ENCODE data around the gene PAX5. TPM values are rescaled to one million over a fixed set of nuclear protein-coding genes. Genes with fewer than 3 reads are reported as not detected.

PAX5 gene
- total and polyA plus RNA-seq, 2 experiments from 2014 or later = not detected

- Histone ChIP-seq H3K36me3 (ENCODE audit: low read depth) (no peaks in the 10 kb centered on the region), H2AFZ (no peak overlapping the region), H3K9me2 (ENCODE audit: insufficient read depth) (no peaks in the 10 kb centered on the region), H3K9me3 (ENCODE audit: low read depth) (peaks cover 2% of the 10 kb centered on the region), H3K27ac (no peak overlapping the region), H3K79me2 (ENCODE audit: insufficient read depth) (no peaks in the 10 kb centered on the region), H3F3A (ENCODE audit: insufficient read depth) (peaks cover 6% of the 10 kb centered on the region; the same call in 1 of the 2 replicates), H3K27me3 (replicated peaks; ENCODE audit: insufficient read depth) (peaks cover 11% of the 10 kb centered on the region), H3K4me1 (ENCODE audit: insufficient read depth) (peaks cover 9% of the 10 kb centered on the region; the same call in 1 of the 2 replicates), H3K9ac (no peak overlapping the region), H4K20me1 (ENCODE audit: insufficient read depth) (no peaks in the 10 kb centered on the region), H3K4me2 (ENCODE audit: unreplicated experiment) (no peak overlapping the region), H3K4me3 (no peak overlapping the region)
- WGBS, 2 experiments (ENCODE audit: low coverage in 1 of 2, low lambda C conversion rate in 2 of 2, missing lambda C conversion rate in 2 of 2) = 90 to 98% methylated on average over 2 of the region's 2 CpGs
- in situ Hi-C loops (cut with MboI) = no loop called here
- no peak for DNase-seq
- TF ChIP-seq EZH2 (IDR thresholded peaks at IDR 0.05; ENCODE audit: insufficient read depth, poor library complexity, severe bottlenecking) (no peak), EZH2phosphoT487 (IDR thresholded peaks at IDR 0.05; ENCODE audit: insufficient read depth, low read depth) (no peak)
These were observed 105.9 kb downstream of the PAX5 start for GRCh38 chr9:36928210-36928609.

- Histone ChIP-seq H3K27me3 (replicated peaks; ENCODE audit: insufficient read depth) (peaks cover 23% of the 10 kb centered on the region), H3K27ac (no peak overlapping the region), H2AFZ (no peak overlapping the region), H3K36me3 (ENCODE audit: low read depth) (no peaks in the 10 kb centered on the region), H3K4me1 (ENCODE audit: insufficient read depth) (peaks cover 9% of the 10 kb centered on the region; the same call in 1 of the 2 replicates), H3K4me2 (ENCODE audit: unreplicated experiment) (no peak overlapping the region), H3F3A (ENCODE audit: insufficient read depth) (peaks cover 6% of the 10 kb centered on the region; the same call in 1 of the 2 replicates), H3K79me2 (ENCODE audit: insufficient read depth) (no peaks in the 10 kb centered on the region), H3K9me3 (ENCODE audit: low read depth) (no peaks in the 10 kb centered on the region), H3K4me3 (no peak overlapping the region), H3K9ac (no peak overlapping the region), H4K20me1 (ENCODE audit: insufficient read depth) (no peaks in the 10 kb centered on the region), H3K9me2 (ENCODE audit: insufficient read depth) (no peaks in the 10 kb centered on the region)
- in situ Hi-C loops (cut with MboI) = no loop called here
- TF ChIP-seq EZH2 (IDR thresholded peaks at IDR 0.05; ENCODE audit: insufficient read depth, poor library complexity, severe bottlenecking) (no peak), EZH2phosphoT487 (IDR thresholded peaks at IDR 0.05; ENCODE audit: insufficient read depth, low read depth) (no peak)
- WGBS, 2 experiments (ENCODE audit: low coverage in 1 of 2, low lambda C conversion rate in 2 of 2, missing lambda C conversion rate in 2 of 2) = 35 to 40% methylated on average over 4 of the region's 4 CpGs
- DNase-seq = peak; percentile 6
These were observed 109.2 kb downstream of the PAX5 start for GRCh38 chr9:36924757-36925432.

GRCh38 chr9:36924071-36924470, 110.0 kb downstream of the PAX5 start:
- no peaks in the 10 kb centered on the region for H3K79me2 ChIP-seq (ENCODE audit: insufficient read depth)
- in situ Hi-C loops (cut with MboI) = no loop called here
- H3K27ac ChIP-seq = no peak overlapping the region
- H3K4me3 ChIP-seq = no peak overlapping the region
- TF ChIP-seq EZH2 (IDR thresholded peaks at IDR 0.05; ENCODE audit: insufficient read depth, poor library complexity, severe bottlenecking) = no peak
- TF ChIP-seq EZH2phosphoT487 (IDR thresholded peaks at IDR 0.05; ENCODE audit: insufficient read depth, low read depth) = no peak
- WGBS, 2 experiments (ENCODE audit: low coverage in 1 of 2, low lambda C conversion rate in 2 of 2, missing lambda C conversion rate in 2 of 2) = 8 to 10% methylated on average over 4 of the region's 4 CpGs
- no peak overlapping the region for H2AFZ ChIP-seq
- H3K9ac ChIP-seq = no peak overlapping the region
- H3K9me3 ChIP-seq (ENCODE audit: low read depth) = no peaks in the 10 kb centered on the region
- H3K4me1 ChIP-seq (ENCODE audit: insufficient read depth) = peaks cover 9% of the 10 kb centered on the region; the same call in 1 of the 2 replicates
- DNase-seq = peak; percentile 94
- H3K4me2 ChIP-seq (ENCODE audit: unreplicated experiment) = no peak overlapping the region
- no peaks in the 10 kb centered on the region for H3K36me3 ChIP-seq (ENCODE audit: low read depth)
- H3K9me2 ChIP-seq (ENCODE audit: insufficient read depth) = no peaks in the 10 kb centered on the region
- H3F3A ChIP-seq (ENCODE audit: insufficient read depth) = peaks cover 5% of the 10 kb centered on the region; the same call in 1 of the 2 replicates
- peaks cover 24% of the 10 kb centered on the region for H3K27me3 ChIP-seq (replicated peaks; ENCODE audit: insufficient read depth)
- H4K20me1 ChIP-seq (ENCODE audit: insufficient read depth) = no peaks in the 10 kb centered on the region

GRCh38 chr9:36923025-36923625, 110.9 kb downstream of the PAX5 start:
- Histone ChIP-seq H3K27me3 (replicated peaks; ENCODE audit: insufficient read depth) (peaks cover 24% of the 10 kb centered on the region), H3K36me3 (ENCODE audit: low read depth) (no peaks in the 10 kb centered on the region), H2AFZ (no peak overlapping the region), H3K4me2 (ENCODE audit: unreplicated experiment) (no peak overlapping the region), H4K20me1 (ENCODE audit: insufficient read depth) (no peaks in the 10 kb centered on the region), H3K9me3 (ENCODE audit: low read depth) (no peaks in the 10 kb centered on the region), H3F3A (ENCODE audit: insufficient read depth) (no peaks in the 10 kb centered on the region), H3K9me2 (ENCODE audit: insufficient read depth) (no peaks in the 10 kb centered on the region), H3K4me1 (ENCODE audit: insufficient read depth) (0 out of 2 replicates have a peak, but pooled peaks cover 4% of the 10 kb centered on the region), H3K79me2 (ENCODE audit: insufficient read depth) (no peaks in the 10 kb centered on the region), H3K9ac (no peak overlapping the region), H3K4me3 (no peak overlapping the region), H3K27ac (no peak overlapping the region)
- TF ChIP-seq EZH2 (IDR thresholded peaks at IDR 0.05; ENCODE audit: insufficient read depth, poor library complexity, severe bottlenecking) = no peak
- no peak for TF ChIP-seq EZH2phosphoT487 (IDR thresholded peaks at IDR 0.05; ENCODE audit: insufficient read depth, low read depth)
- no peak for DNase-seq
- in situ Hi-C loops (cut with MboI) = no loop called here
- 36 to 39% methylated on average over 7 of the region's 7 CpGs for WGBS, 2 experiments (ENCODE audit: low coverage in 1 of 2, low lambda C conversion rate in 2 of 2, missing lambda C conversion rate in 2 of 2)
